ENCODE measurements around the gene ACVR1B.

Gene ACVR1B

GRCh38 chr12:51910691-51911090 lies 40.8 kb upstream of the ACVR1B start:
- H3K79me2 ChIP-seq (ENCODE audit: insufficient read depth, low read length): no peaks in the 10 kb centered on the region
- H2AFZ ChIP-seq (ENCODE audit: low read depth, low read length): no peak overlapping the region
- no peaks in the 10 kb centered on the region for H3K36me3 ChIP-seq (ENCODE audit: insufficient read depth, low read length)
- no peaks in the 10 kb centered on the region for H3K4me1 ChIP-seq (ENCODE audit: insufficient read depth, low read length)
- TF ChIP-seq, protein P1, sequence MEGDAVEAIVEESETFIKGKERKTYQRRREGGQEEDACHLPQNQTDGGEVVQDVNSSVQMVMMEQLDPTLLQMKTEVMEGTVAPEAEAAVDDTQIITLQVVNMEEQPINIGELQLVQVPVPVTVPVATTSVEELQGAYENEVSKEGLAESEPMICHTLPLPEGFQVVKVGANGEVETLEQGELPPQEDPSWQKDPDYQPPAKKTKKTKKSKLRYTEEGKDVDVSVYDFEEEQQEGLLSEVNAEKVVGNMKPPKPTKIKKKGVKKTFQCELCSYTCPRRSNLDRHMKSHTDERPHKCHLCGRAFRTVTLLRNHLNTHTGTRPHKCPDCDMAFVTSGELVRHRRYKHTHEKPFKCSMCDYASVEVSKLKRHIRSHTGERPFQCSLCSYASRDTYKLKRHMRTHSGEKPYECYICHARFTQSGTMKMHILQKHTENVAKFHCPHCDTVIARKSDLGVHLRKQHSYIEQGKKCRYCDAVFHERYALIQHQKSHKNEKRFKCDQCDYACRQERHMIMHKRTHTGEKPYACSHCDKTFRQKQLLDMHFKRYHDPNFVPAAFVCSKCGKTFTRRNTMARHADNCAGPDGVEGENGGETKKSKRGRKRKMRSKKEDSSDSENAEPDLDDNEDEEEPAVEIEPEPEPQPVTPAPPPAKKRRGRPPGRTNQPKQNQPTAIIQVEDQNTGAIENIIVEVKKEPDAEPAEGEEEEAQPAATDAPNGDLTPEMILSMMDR (IDR thresholded peaks at IDR 0.05; ENCODE audit: borderline replicate concordance, extremely low read depth, low read length, poor library complexity, severe bottlenecking): no peak
- TF ChIP-seq EZH2 (IDR thresholded peaks at IDR 0.05; ENCODE audit: borderline replicate concordance, low read depth, low read length, severe bottlenecking): no peak
- DNase-seq: no peak
- no peak overlapping the region for H3K9ac ChIP-seq (ENCODE audit: low read depth, low read length)
- H3K27me3 ChIP-seq (ENCODE audit: insufficient read depth, low read length, poor library complexity): no peaks in the 10 kb centered on the region
- H4K20me1 ChIP-seq (ENCODE audit: insufficient read depth, low read length): no peaks in the 10 kb centered on the region
- H3K27ac ChIP-seq (ENCODE audit: low read length): no peak overlapping the region
- H3K9me3 ChIP-seq (ENCODE audit: insufficient read depth, low read length, severe bottlenecking): no peaks in the 10 kb centered on the region
- no peak overlapping the region for H3K4me3 ChIP-seq (ENCODE audit: low read depth in 1 of 2, low read length in 2 of 2)
- no peak overlapping the region for H3K4me2 ChIP-seq (ENCODE audit: insufficient read depth, low read length)
- no peak for ATAC-seq (ENCODE audit: insufficient read depth, low read depth)

GRCh38 chr12:51911307-51911706 lies 40.2 kb upstream of the ACVR1B start:
- Histone ChIP-seq H3K36me3 (ENCODE audit: insufficient read depth, low read length) (no peaks in the 10 kb centered on the region), H2AFZ (ENCODE audit: low read depth, low read length) (no peak overlapping the region), H3K9me3 (ENCODE audit: insufficient read depth, low read length, severe bottlenecking) (no peaks in the 10 kb centered on the region), H3K79me2 (ENCODE audit: insufficient read depth, low read length) (no peaks in the 10 kb centered on the region), H3K4me2 (ENCODE audit: insufficient read depth, low read length) (no peak overlapping the region), H3K27me3 (ENCODE audit: insufficient read depth, low read length, poor library complexity) (no peaks in the 10 kb centered on the region), H4K20me1 (ENCODE audit: insufficient read depth, low read length) (no peaks in the 10 kb centered on the region), H3K4me3 (ENCODE audit: low read depth in 1 of 2, low read length in 2 of 2) (no peak overlapping the region), H3K9ac (ENCODE audit: low read depth, low read length) (no peak overlapping the region), H3K27ac (ENCODE audit: low read length) (no peak overlapping the region), H3K4me1 (ENCODE audit: insufficient read depth, low read length) (no peaks in the 10 kb centered on the region)
- TF ChIP-seq EZH2 (IDR thresholded peaks at IDR 0.05; ENCODE audit: borderline replicate concordance, low read depth, low read length, severe bottlenecking): no peak
- TF ChIP-seq, protein P1 (IDR thresholded peaks at IDR 0.05; ENCODE audit: borderline replicate concordance, extremely low read depth, low read length, poor library complexity, severe bottlenecking): no peak
- no peak for ATAC-seq (ENCODE audit: insufficient read depth, low read depth)
- no peak for DNase-seq

- no peak for TF ChIP-seq EZH2 (IDR thresholded peaks at IDR 0.05; ENCODE audit: borderline replicate concordance, low read depth, low read length, severe bottlenecking)
- TF ChIP-seq, protein P1 (IDR thresholded peaks at IDR 0.05; ENCODE audit: borderline replicate concordance, extremely low read depth, low read length, poor library complexity, severe bottlenecking): no peak
- H3K9ac ChIP-seq (ENCODE audit: low read depth, low read length): no peak overlapping the region
- no peak for DNase-seq
- H3K4me3 ChIP-seq (ENCODE audit: low read depth in 1 of 2, low read length in 2 of 2): no peak overlapping the region
- no peaks in the 10 kb centered on the region for H3K9me3 ChIP-seq (ENCODE audit: insufficient read depth, low read length, severe bottlenecking)
- H3K36me3 ChIP-seq (ENCODE audit: insufficient read depth, low read length): no peaks in the 10 kb centered on the region
- H3K27ac ChIP-seq (ENCODE audit: low read length): no peak overlapping the region
- no peak overlapping the region for H2AFZ ChIP-seq (ENCODE audit: low read depth, low read length)
- H4K20me1 ChIP-seq (ENCODE audit: insufficient read depth, low read length): no peaks in the 10 kb centered on the region; the same call in 1 of the 2 replicates
- no peaks in the 10 kb centered on the region for H3K4me1 ChIP-seq (ENCODE audit: insufficient read depth, low read length)
- H3K4me2 ChIP-seq (ENCODE audit: insufficient read depth, low read length): no peak overlapping the region
- no peaks in the 10 kb centered on the region for H3K27me3 ChIP-seq (ENCODE audit: insufficient read depth, low read length, poor library complexity)
- no peak for ATAC-seq (ENCODE audit: insufficient read depth, low read depth)
- no peaks in the 10 kb centered on the region for H3K79me2 ChIP-seq (ENCODE audit: insufficient read depth, low read length)
These were observed 39.4 kb upstream of the ACVR1B start for GRCh38 chr12:51911788-51912711.

All from DND-41 (cell line).